T-helper 1 cell (primary cell): Measurements from ENCODE around the gene CCDC134.
A peak's percentile ranks its signal among the peaks of the same experiment; 100 is the strongest.
"Not testable (repeated sequence)": the region's sequence is repeated elsewhere in the genome, so short reads cannot be mapped to it uniquely, and the experiment has no call there.

ENCODE experiments used
- DNase-seq, 5 donors: peaks; one replicate each; pipeline ENCODE4 v3.0.0-alpha.2; 2012 to 2020

CCDC134 gene

GRCh38 chr22:41845380-41846267 lies 45.1 kb downstream of the CCDC134 start:
- DNase-seq = no peak

DNA sequence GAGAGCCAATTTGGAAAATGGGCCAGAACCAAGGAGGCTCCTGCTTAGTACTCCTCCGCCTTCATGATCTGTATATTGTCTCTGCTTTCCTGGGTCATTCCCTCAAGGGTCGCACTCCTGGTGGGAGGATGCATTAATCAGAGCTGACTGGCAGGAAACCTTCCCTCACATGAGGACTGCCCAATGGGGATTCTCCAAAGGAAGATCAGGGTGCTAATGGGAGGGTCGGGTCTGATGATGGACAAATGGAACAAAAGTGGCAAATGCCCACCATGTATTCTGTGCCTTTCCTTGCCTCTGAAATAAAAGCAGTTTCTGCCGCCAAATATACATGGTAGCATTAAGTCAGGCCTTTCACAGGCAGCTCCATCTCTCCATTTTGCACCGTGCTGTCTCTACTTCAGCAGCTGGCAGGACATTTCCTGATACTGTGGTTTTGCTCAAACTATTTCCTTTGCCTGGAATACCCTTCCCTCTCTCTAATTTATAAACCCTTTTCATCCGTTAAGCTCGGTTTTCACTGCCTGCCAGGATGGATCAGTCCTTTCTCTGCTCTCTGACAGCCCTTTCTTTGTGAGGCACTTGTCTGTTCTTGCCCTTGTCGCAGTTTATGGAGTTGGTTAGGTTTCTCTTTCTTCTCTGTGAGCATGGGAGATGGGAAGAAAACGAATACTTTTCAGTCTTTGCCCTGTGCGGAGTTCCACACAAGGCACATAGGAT lies 45.9 kb downstream of the CCDC134 start:
- DNase-seq = no peak

- no peak for DNase-seq
Measured at GRCh38 chr22:41847300-41847699, 46.8 kb downstream of the CCDC134 start.

GRCh38 chr22:41848468-41848867 lies 48.0 kb downstream of the CCDC134 start:
- DNase-seq = no peak

GRCh38 chr22:41856469-41856868 lies 56.0 kb downstream of the CCDC134 start:
- DNase-seq = no peak

GRCh38 chr22:41857155-41857859 lies 56.8 kb downstream of the CCDC134 start:
- peak; percentile 33 to 86 (median 58) for DNase-seq

DNA sequence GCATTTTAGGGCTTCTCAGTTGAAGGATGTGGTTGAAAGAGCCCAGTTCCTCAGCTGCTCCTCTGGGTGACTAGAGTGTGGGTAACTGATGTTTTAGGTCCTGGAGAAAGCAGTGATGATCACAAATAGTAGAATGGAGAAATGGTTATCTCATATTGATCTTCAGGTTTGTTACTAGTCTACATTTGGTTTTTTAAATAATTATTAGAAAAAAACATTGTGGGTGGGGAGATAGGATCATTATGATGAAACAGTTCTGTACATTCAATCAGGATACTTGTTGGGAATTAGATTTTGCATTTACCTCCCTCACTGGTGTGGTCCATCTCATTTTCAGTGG lies 57.4 kb downstream of the CCDC134 start:
- DNase-seq = no peak

- peak in 2 of 5 donors; percentile 11 to 63 for DNase-seq
Measured at GRCh38 chr22:41862160-41862529, 61.7 kb downstream of the CCDC134 start.

DNA sequence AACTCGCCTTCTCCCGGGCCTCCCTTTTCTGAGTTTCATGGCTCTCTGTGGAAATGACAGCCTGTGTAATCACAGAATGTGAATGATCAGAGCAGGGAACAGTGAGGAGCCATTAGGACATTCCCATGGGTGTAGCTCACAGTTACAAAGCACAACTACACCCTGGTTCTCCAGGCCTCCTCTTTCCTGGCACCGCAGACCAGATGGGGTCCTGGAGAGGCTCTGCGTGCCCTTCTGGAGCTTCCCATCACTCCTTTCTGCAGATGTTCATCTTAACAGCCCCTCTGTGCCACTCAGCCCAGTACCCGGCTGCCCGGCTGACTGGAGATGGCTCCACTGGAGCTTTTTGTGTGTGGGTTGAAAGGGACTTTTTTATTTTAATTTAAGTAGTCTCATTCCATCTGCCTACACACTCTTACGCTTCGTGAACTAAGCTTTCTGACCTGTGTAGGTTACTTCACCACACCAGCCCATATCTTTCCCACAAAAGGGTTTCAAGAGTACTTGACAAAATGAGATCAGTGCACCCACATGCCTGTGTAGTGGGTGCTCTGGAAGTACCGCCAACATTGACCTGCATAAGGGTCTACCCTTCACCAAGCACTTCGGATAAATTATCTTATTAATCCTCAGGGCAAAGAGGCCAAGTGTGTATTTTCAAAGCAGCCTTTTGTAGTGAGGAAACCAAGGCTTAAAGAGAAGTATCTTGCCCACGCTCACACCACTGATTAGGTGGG lies 62.2 kb downstream of the CCDC134 start:
- peak in 1 of 5 donors; percentile 48 for DNase-seq

- DNase-seq = no peak
Measured at GRCh38 chr22:41863472-41863871, 63.0 kb downstream of the CCDC134 start.

DNA sequence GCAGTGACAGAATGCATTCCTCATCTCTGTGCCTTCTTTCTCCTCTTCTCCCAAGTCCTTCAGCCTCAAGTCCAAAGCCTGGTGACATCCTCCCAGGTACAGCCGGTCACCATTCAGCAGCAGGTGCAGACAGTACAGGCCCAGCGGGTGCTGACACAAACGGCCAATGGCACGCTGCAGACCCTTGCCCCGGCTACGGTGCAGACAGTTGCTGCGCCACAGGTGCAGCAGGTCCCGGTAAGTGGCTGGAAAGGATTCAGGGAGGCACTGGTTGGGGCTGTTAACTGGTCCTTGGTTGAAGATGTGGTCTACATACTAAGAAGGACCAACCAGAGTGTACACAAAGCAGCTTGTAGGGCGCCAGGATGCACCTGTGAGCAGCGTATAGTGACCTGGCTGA lies 68.1 kb downstream of the CCDC134 start:
- no peak for DNase-seq

DNA sequence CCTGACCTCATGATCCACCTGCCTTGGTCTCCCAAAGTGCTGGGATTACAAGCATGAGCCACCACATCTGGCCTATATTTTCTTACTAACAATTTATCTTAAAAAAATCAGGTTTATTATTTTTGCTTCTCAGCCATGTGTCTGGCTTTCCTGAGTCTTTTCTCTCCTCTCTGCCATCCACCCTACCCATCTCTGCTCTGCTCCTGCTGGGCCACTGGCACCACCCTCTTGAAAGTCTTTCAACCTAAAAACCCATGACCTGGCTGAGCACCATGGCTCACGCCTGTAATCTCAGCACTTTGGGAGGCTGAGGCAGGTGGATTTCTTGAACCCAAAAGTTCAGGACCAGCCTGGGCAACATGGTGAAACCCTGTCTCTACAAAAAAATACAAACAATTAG lies 69.6 kb downstream of the CCDC134 start:
- not testable (repeated sequence) for DNase-seq

DNA sequence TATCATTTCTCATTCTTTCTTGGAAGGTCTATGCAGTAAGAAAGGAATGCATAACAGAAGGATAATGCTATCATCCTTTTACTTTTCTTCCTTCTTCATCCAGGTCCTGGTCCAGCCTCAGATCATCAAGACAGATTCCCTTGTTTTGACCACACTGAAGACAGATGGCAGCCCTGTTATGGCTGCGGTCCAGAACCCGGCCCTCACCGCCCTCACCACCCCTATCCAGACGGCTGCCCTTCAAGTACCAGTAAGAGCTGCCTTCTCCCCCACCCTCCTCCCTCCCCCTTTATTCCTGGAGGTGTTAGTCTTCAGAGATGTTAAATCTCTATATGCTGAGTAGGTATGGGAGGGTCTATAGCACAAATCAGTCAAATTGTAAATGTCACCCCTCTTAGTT lies 70.3 kb downstream of the CCDC134 start:
- DNase-seq = no peak

DNA sequence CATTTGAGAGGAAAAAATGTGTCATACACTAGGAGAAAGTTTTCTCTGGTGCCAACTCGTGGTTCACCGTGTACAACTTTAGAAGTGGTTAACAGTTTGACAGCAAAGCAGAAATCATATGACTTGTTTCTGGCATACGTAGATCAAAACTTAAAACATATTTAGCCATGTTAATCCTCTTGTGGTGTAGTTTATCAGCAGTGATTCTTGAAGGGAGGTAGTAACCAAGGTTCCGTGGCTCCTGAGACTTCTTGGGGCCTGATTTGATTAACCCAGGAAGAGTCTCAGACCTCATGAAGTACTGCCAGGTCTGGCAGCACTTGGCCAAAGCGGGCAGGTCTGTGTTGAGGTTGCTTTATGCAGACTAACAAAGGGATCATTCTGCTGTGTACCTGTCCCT lies 72.9 kb downstream of the CCDC134 start:
- peak in 2 of 5 donors; percentile 19 to 55 for DNase-seq

- DNase-seq = no peak
Measured at GRCh38 chr22:41874090-41874489, 73.6 kb downstream of the CCDC134 start.

GRCh38 chr22:41875531-41876270 lies 75.2 kb downstream of the CCDC134 start:
- no peak for DNase-seq
